ENCODE data around the gene F11R.
"Not testable (repeated sequence)": the region's sequence is repeated elsewhere in the genome, so short reads cannot be mapped to it uniquely, and the experiment has no call there.

DNA sequence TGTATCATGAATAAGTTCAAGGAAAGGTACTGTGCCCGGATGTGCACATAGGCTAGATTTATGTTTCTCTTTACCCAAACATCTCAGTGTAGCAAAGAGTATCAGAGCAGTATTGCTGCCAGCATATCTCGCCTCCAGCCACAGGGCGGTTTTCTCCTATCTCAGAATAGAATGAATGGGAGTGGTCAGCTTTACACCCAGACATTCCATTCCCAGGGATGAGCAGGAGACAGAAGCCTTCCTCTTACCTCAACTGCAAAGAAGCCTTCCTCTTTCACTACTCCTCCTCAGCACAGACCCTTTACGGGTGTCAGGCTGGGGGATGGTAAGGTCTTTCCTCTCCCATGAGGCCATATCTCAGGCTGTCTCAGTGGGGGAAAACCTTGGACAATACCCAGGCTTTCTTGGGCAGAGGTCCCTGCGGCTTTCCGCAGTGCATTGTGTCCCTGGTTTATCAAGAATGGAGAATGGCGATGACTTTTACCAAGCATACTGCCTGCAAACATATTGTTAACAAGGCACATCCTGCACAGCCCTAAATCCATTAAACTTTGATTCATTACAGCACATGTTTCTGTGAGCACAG lies 73.7 kb downstream of the F11R start:
- not testable (repeated sequence) for TF ChIP-seq FOXK2 (IDR thresholded peaks at IDR 0.05); LEF1 (IDR thresholded peaks at IDR 0.05; ENCODE audit: borderline replicate concordance); BHLHE40 (IDR thresholded peaks at IDR 0.05; ENCODE audit: borderline replicate concordance)
- TF ChIP-seq, protein P1, sequence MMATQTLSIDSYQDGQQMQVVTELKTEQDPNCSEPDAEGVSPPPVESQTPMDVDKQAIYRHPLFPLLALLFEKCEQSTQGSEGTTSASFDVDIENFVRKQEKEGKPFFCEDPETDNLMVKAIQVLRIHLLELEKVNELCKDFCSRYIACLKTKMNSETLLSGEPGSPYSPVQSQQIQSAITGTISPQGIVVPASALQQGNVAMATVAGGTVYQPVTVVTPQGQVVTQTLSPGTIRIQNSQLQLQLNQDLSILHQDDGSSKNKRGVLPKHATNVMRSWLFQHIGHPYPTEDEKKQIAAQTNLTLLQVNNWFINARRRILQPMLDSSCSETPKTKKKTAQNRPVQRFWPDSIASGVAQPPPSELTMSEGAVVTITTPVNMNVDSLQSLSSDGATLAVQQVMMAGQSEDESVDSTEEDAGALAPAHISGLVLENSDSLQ (IDR thresholded peaks at IDR 0.05), result not testable (repeated sequence)

All from HEK293T (cell line).